CD1c-positive myeloid dendritic cell (primary cell): Measurements from ENCODE around the gene AKAP13.
"Not testable (repeated sequence)": the region's sequence is repeated elsewhere in the genome, so short reads cannot be mapped to it uniquely, and the experiment has no call there.

Source experiments
- DNase-seq: peaks from one replicate; pipeline ENCODE4 v3.0.0-alpha.2; 2016; ENCODE audit errors: extremely low spot score

AKAP13 gene

DNA sequence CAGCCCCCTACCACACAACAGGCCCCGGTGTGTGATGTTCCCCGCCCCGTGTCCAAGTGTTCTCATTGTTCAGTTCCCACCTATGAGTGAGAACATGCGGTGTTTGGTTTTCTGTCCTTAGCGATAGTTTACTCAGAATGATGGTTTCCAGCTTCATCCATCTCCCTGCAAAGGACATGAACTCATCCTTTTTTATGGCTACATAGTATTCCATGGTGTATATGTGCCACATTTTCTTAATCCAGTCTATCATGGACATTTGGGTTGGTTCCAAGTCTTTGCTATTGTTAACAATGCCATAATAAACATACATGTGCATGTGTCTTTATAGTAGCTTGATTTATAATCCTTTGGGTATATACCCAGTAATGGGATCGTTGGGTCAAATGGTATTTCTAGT lies 285.3 kb downstream of the AKAP13 start:
- DNase-seq, result not testable (repeated sequence)

- peak; percentile 96 for DNase-seq
Measured at GRCh38 chr15:85667491-85668424, 287.4 kb downstream of the AKAP13 start.

GRCh38 chr15:85671156-85671555 lies 290.8 kb downstream of the AKAP13 start:
- DNase-seq, result no peak

DNA sequence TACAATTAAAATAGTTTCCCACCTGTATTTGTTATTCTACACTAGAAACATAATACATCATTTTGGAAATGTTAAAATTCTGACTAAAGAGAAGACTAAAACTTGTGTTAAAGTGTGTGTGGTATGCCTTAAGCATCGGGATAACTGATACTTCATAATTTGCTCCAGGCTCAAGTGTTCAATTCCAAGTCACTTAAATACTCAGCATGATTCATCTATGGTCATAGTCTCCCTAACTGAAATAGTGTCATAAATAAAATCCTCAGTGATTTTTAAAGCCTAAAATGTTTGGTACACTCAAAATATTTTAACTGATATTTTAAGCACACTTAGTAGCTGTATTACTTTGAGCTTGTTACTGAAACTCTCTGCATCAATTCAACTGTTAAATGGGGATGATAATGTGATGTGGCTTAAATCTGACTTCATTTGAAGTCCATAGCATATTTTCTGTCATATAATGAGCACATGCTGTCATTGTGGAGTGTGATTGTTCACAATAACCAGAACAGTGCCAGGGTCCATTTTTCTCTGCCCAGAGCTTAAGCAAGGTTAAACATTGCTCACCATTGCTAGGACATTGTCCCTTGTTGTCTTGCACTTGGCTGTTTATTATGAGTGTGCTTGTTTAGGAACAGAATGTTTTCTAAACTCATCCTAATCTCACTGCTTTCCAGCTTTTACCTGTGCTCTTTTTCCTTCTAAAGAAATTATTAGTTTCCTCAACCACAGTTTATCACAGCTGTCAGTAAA lies 292.1 kb downstream of the AKAP13 start:
- DNase-seq, result no peak

- no peak for DNase-seq
Measured at GRCh38 chr15:85673326-85673725, 292.9 kb downstream of the AKAP13 start.

DNA sequence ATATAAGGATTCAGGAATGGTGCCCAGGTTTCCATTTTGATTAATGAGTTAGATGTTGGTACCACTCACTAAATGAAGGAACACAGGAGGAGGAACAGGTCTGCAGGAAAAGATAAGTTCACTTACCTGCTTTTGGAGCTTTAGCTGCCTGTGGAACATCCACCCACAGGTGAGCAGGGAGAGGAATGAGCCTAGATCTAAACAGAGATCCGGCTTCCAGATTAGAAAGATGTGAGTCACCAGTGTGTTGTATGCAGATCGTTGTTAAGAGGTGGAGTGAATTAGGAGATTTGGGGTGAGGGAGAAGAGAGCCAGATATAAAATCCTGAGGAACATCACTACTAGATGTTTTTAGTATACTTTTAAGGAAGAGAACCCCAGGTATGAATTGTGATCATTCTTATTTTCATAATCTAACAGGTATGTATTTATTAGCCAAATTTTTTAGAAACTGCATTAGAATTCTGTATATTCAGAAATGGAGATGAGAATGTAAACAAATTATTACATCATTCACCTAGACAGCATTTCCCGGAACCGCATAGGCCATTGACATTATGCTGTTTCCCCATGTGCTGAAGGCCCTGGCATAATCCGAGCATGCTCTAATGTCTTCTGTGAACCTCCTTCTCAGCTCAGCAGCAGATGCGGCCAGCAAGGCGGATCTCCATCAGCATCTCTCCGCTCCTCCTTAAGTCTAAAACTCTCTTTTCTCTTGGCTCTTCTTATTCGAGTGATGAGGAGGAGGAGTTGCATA lies 296.1 kb downstream of the AKAP13 start:
- no peak for DNase-seq

GRCh38 chr15:85679231-85679630 lies 298.8 kb downstream of the AKAP13 start:
- peak; percentile 86 for DNase-seq

DNA sequence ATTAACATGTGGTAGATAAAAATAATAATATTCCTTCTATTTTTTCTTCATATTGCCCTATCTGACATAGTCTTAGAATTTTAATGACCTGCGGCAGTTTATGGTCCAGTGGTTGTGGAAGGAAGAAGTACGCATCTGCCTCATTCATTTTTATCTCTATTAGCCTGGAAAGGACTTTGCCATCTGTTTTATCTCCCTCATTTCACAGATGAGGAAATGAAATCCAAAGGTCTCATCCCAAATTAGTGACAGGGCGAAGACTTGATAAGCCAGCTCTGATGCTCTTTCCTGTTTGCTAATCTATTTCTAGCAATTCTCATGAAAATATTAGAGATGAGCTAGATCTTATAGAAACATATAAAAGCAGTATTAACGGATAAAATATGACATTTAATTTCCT lies 301.0 kb downstream of the AKAP13 start:
- no peak for DNase-seq

DNA sequence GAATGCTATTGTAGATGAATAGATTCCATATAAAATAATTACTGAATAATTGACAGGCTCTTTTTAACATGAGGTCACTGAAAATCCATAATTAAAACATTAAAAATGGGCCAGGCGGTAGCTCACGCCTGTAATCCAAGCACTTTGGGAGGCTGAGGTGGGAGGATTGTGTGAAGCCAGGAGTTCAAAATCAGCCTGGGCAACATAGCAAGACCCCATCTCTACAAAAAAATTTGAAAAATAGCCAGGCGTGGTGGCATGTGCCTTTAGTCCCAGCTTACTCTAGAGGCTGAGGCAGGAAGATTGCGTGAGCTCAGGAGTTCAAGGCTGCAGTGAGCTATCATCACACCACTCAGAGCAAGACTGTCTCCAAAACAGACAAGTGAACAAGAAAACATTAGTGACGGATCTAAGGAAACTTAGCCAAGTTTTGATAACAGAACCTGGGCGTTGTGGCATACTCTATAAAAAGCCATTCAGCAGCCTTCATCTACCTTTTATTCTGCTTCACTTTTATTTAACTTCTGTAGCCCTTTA lies 303.8 kb downstream of the AKAP13 start:
- DNase-seq, result no peak

DNA sequence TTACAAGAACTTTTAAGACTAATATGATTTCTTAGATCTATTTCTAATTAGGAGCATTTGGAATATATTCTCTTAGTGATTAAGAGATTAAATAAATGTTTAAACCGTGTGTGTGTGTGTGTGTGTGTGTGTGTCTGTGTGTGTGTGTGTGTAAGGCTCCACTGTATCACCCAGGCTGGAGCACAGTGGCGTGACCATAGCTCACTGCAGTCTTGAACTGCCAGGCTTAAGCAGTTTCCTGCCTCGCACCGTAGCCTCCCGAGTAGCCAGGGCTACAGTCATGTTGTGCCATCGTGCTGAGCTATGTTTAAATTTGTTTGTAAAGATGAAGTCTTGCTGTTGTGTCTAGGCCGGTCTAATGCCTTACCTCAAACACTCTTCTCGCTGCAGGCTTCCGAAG lies 305.0 kb downstream of the AKAP13 start:
- DNase-seq, result no peak

DNA sequence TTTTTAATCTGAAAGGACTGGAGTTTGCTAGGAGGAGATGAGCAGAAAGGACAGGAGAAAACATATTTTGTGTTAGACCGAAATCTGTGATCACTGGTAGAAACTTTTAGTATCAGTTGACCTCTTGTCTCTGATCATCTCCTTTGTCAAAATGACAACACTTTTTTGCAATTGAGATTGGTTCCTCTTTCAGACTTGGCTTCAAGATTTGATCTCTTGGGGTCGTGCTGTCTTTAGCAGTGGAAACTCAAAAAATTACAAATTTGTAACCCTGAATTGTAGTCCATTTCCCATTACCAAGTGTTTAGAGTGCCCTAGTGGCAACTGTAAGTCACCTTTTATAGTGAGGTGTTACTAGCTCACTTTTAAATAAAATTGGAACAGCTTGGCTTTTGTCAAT lies 306.9 kb downstream of the AKAP13 start:
- DNase-seq, result no peak

DNA sequence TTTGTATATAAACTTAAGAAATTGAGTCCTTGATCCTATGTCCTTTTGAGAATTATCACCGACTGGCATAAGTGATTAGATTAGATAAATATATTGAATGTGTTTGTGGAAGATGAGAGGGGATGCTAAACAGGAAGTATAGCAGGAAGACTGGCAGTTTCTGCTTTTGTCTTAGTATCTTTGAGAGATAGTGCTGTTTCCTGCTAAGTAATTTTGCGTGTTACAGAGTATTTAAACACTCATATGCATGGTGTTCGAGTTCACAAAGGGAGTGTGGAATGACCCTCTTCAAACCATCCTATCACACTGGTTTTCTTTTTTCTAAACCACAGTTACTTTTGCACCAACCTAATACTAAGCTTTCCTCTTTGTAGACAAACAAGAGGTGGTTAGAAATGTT lies 308.3 kb downstream of the AKAP13 start:
- DNase-seq, result peak; percentile 66

DNA sequence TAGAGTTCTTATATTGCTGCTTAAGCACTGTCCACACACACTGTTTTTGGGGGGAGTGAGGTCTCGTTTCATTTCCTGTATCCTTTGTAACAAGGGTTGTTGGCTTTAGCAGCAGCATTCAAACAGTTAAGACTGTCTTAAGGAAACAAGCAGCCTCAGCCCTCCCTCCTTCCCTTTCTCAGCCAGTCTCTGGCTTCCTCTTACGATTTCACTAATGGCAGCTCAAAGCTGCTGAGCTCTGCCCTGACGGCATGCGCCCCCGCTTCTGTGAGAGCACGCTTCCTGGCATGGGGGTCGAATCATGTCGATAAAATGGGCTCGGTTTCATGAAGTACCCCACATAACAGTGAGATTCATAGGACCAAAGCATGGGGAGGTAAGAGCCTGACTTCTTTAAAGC lies 309.3 kb downstream of the AKAP13 start:
- peak; percentile 91 for DNase-seq

DNA sequence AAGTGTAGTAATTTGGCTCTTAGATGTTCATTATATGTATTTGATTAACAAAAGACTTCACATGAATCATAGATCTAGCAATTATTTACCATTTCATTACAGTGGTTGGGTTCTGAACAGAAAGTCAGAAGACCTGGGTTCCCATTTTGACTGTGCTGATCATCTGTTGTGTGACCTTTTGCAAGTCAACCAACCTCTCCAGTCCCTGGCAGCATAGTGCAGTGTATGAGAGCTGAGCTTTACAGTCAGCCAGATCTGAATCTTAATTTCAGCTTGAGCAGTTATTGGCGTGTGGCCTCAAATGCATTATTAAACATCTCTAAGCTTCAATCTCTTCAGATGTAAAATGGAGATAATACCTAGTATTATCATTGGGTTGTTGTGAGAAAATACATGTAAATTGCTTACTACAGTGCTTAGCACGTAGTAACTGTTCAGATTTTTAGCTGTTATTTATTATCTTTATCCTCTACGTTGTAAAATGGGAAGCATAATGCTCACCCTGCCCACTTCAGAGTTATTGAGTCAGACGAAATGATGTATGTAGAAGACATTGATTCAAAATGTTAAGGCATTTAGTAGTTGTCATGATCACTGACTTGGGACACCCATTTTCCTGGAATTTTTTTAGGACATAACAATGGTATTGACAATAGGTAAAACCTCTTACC lies 310.3 kb downstream of the AKAP13 start:
- DNase-seq, result peak; percentile 77

DNA sequence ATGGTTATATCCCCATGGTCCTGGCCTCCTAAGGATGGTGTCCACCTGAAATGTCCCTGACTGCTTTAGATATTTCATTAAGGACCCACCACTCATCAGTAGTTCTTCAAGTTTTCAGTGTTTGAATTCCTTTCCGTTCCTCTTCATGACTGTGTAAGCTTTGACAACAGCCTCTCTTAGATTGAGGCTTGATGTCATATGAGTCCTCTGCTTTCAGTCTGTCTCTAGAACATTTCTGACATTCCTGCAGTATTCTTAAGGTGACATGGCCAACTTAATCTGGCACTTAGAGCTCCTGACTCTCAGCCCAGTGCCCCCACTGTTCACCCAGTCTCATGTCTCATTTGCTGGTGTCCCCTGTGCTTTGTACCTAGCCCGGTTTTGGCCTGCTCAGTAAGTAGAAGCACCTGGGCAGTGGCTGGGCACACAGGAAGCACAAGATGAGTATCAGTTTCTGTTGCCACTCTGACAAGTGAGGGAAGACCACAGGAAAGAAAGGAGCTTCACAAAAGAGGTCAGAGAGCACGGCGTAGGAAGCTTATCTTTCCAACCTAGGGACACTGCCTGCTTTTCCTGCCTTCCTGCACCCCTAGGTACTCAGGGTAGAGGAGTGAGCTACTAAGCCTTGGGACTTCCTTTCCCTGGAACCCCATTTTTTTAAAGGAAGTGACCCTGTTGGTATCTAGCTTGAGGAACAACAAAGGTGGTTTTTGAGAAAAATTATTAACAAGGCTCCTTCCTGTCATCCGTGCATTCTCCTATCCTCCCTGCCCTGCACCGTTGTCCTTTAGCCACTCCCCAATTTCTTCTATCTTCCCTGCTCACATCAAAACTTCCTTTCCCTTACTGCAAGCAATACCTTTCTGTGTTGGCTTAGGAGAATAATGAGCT lies 311.2 kb downstream of the AKAP13 start:
- peak; percentile 64 for DNase-seq

DNA sequence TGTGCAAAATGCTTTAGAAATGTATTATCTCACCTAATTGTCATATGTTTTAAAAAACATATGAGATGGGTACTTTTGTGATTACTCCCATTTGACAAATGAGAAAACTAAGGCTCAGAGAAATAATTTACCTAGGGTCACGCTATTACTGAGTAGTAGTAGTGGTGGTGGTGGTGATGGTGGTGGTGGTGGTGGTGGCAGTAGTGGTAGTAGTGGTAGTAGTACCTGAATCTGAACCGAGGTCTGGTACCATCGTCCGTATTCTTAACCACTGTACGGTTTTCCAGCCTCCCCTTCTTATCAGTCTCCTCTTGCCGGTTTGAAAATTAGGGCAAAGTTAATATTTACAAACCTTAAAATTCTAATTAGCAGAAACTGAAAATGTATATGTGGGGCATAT lies 311.9 kb downstream of the AKAP13 start:
- no peak for DNase-seq

GRCh38 chr15:85692873-85693272 lies 312.5 kb downstream of the AKAP13 start:
- peak; percentile 49 for DNase-seq

DNA sequence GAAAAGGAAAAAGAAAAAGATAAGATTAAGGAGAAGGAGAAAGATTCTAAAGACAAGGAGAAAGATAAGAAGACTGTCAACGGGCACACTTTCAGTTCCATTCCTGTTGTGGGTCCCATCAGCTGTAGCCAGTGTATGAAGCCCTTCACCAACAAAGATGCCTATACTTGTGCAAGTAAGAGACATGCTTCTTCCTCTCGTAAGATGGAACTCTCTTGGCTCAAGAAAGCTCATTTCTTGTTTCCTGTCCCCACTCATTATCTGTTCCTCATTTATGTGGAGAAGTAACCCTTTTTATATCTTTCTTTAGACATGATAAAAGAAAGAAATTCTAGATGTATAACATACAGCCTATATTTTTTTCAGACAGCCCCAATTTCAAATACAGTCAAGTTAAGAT lies 312.9 kb downstream of the AKAP13 start:
- peak; percentile 84 for DNase-seq

GRCh38 chr15:85694091-85694490 lies 313.7 kb downstream of the AKAP13 start:
- peak; percentile 71 for DNase-seq

DNA sequence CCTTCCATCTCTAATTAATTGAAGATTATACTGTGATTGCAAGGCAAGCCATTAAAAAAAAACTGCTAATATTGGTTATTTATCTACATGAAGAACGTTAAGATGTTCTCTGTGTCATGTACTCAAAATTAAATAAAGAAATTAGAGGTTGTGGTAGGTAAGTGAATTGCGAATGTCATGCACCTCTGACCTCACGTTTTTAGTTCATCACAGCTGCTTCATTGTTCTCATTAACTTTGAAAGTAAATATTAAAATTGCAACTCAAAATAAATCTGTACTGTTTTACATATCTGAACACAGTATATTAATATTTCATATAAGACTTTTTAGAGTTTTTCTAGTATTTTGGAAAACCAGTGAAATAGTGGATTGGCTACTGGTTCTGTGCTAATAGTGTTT lies 320.4 kb downstream of the AKAP13 start:
- DNase-seq, result no peak
